B cell (primary cell): Measurements from ENCODE around the gene NLRC5.

ENCODE experiments used
- CTCF ChIP-seq: fragments of 200-600 bp; IDR thresholded peaks from one replicate; pipeline ENCODE4 v1.8.0; 2022; ENCODE audit warnings: antibody characterized with exemption, mild to moderate bottlenecking
- EZH2 ChIP-seq: IDR thresholded peaks from 2 replicates; pipeline ENCODE4 v1.6.1; 2012; ENCODE audit warnings: borderline replicate concordance, low read depth, mild to moderate bottlenecking, moderate library complexity, low read length; ENCODE audit not compliant: insufficient read depth, poor library complexity, severe bottlenecking

GRCh38 chr16:57112403-57113041 is 123.2 kb downstream of the NLRC5 start:
- TF ChIP-seq CTCF (no peak), EZH2 (no peak)
